A673 (cell line): ENCODE data around the gene MFF. TPM values are rescaled to one million over a fixed set of nuclear protein-coding genes. Genes with fewer than 3 reads are reported as not detected.

Experiments used
- BruUV-seq: library from RNA; stranded (reverse); fragments of 400-500 nt; replicated peaks from 2 replicates; lab custom pipeline; 2021; lab: Mats Ljungman, UMichigan
- CTCF ChIA-PET: fragments of 300-600 bp; sonication (Branson Sonifier 250); formaldehyde crosslinking; loops from one replicate; lab custom pipeline; 2022; ENCODE audit warnings: antibody characterized with exemption; lab: Charles Lee
- POLR2A ChIA-PET: fragments of 300-600 bp; sonication (Branson Sonifier 250); formaldehyde crosslinking; loops from one replicate; lab custom pipeline; 2022; ENCODE audit warnings: antibody characterized with exemption; ENCODE audit not compliant: low non-redundant PET; lab: Charles Lee
- DNase-seq: peaks from one replicate; pipeline ENCODE4 v3.0.0-alpha.2; 2015; ENCODE audit warnings: low spot score
- H3K27ac ChIP-seq: fragments of 200-600 bp; sonication (generic); 2 replicates; pipeline ENCODE4 v1.5.1; 2016; ENCODE audit warnings: mixed run types, low read depth, mild to moderate bottlenecking, mixed read lengths, antibody characterized with exemption, low read length; ENCODE audit not compliant: poor library complexity, severe bottlenecking
- H3K27me3 ChIP-seq: fragments of 200-600 bp; sonication (generic); replicated peaks from 2 replicates; pipeline ENCODE4 v1.6.1; 2017; ENCODE audit warnings: mixed run types, low read depth, mild to moderate bottlenecking, mixed read lengths, antibody characterized with exemption, low read length; ENCODE audit not compliant: insufficient read depth, poor library complexity
- H3K36me3 ChIP-seq: fragments of 200-600 bp; sonication (generic); 2 replicates; pipeline ENCODE4 v1.6.1; 2016; ENCODE audit warnings: mixed run types, mild to moderate bottlenecking, mixed read lengths, antibody characterized with exemption, low read length; ENCODE audit not compliant: insufficient read depth, poor library complexity, severe bottlenecking
- H3K4me1 ChIP-seq: fragments of 200-600 bp; sonication (generic); 2 replicates; pipeline ENCODE4 v1.6.1; 2017; ENCODE audit warnings: mixed run types, mild to moderate bottlenecking, mixed read lengths, antibody characterized with exemption, low read length; ENCODE audit not compliant: insufficient read depth, poor library complexity, severe bottlenecking
- H3K4me3 ChIP-seq: fragments of 200-600 bp; sonication (generic); 2 replicates; pipeline ENCODE4 v1.5.1; 2016; ENCODE audit warnings: low read depth, mixed run types, mild to moderate bottlenecking, mixed read lengths, low read length; ENCODE audit not compliant: poor library complexity, severe bottlenecking
- H3K9me3 ChIP-seq: fragments of 200-600 bp; sonication (generic); 2 replicates; pipeline ENCODE4 v1.6.1; 2016; ENCODE audit warnings: mixed run types, low read depth, mild to moderate bottlenecking, mixed read lengths, antibody characterized with exemption, low read length; ENCODE audit not compliant: poor library complexity, severe bottlenecking
- CTCF ChIP-seq: fragments of 300-800, 200-600 bp; sonication (generic); conservative IDR thresholded peaks from 2 replicates; pipeline ENCODE4 v1.5.1; 2017; ENCODE audit warnings: low read depth, mild to moderate bottlenecking, antibody characterized with exemption, low read length, moderate library complexity, mixed read lengths
- EZH2 ChIP-seq: fragments of 200-600 bp; sonication (generic); IDR thresholded peaks from 2 replicates; pipeline ENCODE4 v1.6.1; 2017; ENCODE audit warnings: borderline replicate concordance, low read depth, mild to moderate bottlenecking, mixed read lengths, antibody characterized with exemption, low read length; ENCODE audit not compliant: poor library complexity, severe bottlenecking
- intact Hi-C: fragments of 100-400 bp; cut with micrococcal nuclease; formaldehyde crosslinking; loops from one replicate; pipeline ENCODE4 v1.10.0; 2022; ENCODE audit not compliant: unreplicated experiment
- total RNA-seq: library from RNA; stranded (reverse); gene quantifications from 2 replicates; pipeline ENCODE4 v1.2.3, GENCODE V29; 2021

Gene MFF
- total RNA-seq, 1 experiment from 2014 or later, result 113 TPM

DNA sequence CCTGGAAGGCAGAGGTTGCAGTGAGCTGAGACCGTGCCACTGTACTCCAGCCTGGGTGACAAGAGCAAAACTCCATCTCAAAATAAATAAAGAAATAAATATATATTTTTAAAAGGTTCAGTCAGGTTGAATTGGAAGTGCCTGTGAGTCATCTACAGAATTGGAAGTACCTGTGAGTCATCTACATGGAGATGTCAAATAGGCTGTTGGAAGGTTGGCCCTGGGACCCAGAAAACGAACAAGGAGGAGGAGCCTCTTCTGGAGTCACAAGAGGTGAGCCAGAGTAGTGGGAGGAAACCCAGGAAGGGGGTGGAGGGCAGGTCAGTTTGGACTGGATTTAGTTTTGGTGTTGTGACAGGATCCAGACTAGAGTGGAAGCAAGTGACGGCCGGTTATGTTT is 77.9 kb downstream of the MFF start:
- BruUV-seq, result no TSS peak
- H3K27ac ChIP-seq, result no peak overlapping the region
- ChIA-PET CTCF (no interaction called here), POLR2A (no interaction called here)
- intact Hi-C loops, result no loop called here
- TF ChIP-seq CTCF (no peak), EZH2 (no peak)
- DNase-seq, result no peak
- peaks cover 17% of the 10 kb centered on the region for H3K4me1 ChIP-seq
- H3K9me3 ChIP-seq, result no peaks in the 10 kb centered on the region
- no peaks in the 10 kb centered on the region for H3K27me3 ChIP-seq
- no peak overlapping the region for H3K4me3 ChIP-seq
- H3K36me3 ChIP-seq, result no peaks in the 10 kb centered on the region

DNA sequence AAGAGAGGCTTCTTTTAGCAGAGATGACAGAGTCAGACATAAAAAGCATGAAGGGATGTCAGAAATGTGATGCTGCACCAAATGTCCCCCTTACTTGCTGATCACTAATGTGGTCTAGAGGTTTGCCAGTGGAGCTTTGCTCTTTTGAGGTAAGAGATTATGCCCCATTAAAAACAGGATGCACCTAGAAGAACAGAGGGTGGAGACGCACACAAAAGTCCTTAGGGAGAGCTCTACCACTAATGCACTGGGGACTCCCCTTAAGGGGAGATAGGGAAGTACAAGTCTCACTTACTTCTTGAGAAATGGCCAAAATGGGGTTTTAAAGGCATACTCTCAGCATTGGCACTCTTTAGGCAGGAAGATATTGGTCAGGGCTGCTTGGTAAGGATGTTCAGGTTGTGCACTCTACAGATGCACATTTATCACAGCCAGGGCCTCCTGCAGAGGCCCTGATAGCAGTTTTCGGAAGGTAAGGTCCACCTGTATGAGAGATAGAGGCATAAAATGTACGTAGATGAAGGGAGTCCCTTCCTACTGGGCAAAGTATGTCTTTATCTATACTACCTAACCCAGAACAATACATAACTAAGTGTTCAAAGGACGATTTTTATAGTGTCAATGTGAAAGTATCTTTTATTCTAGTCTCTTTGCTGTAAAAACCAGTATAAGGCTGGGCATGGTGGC is 79.7 kb downstream of the MFF start:
- Histone ChIP-seq H3K4me1 (peaks cover 22% of the 10 kb centered on the region), H3K27me3 (no peaks in the 10 kb centered on the region), H3K27ac (no peak overlapping the region), H3K36me3 (no peaks in the 10 kb centered on the region), H3K4me3 (no peak overlapping the region), H3K9me3 (no peaks in the 10 kb centered on the region)
- ChIA-PET POLR2A (no interaction called here), CTCF (interaction anchor here (0.9 kb wide), 1 partner anchor 31 kb away, joined by 5 read pairs; no protein-coding TSS in a partner anchor)
- DNase-seq, result peak; percentile 49
- no peak for TF ChIP-seq CTCF
- no peak for TF ChIP-seq EZH2
- no TSS peak for BruUV-seq
- intact Hi-C loops, result loop anchor here (2.0 to 5.0 kb wide), 3 partner anchors 68 to 480 kb away; partner anchors contain the start of gene AGFG1

DNA sequence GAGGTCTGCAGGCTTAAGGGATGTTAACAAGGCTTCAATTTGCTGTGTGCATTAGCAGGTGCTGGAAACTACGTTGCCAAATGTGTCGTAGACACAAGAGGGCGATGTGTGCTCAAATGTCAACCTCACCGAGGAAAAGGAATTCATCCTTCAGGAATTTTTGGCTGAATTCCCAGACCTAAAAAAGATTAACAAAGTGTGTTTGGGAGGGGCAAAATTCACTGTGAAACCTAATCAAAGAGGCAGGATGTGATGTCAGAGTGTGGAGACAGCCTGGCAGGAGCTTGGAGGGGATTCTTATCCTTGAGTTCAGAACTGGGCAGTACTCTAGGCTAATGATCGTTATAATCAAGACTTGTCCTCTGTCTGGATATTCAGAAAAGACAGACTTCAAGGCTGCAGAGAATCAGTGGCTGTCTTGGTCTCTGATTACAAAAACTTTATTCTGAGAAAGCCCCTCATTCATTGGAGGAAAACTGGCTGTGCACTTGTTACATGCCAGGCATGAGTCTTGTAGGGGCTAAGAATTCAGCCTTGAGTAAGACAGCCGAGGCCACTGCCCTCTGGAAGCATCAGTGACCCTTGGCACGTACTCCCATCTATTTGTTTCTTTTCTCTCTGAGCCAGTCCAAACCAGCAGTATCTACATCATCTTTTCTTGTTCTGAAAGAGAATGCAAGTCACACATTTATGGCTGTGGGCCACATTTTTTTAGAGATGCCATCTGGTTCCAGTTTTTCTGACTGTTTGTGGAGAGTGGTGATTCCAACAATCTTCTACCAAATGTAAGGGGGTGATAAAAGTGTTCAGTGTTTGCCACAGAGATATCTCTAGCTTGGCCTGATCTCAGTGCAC is 81.4 kb downstream of the MFF start:
- H3K4me1 ChIP-seq, result peaks cover 30% of the 10 kb centered on the region
- intact Hi-C loops, result loop anchor here (1.0 to 5.0 kb wide), 4 partner anchors 66 to 532 kb away; partner anchors contain the start of gene AGFG1
- ChIA-PET CTCF (interaction anchor here (0.6 to 2.4 kb wide), 5 partner anchors 9 to 457 kb away, joined by 3 to 23 read pairs (median 4); no protein-coding TSS in a partner anchor), POLR2A (interaction anchor here (0.6 kb wide), 2 partner anchors 8 to 401 kb away, joined by 3 to 6 read pairs; no protein-coding TSS in a partner anchor)
- BruUV-seq, result TSS peak; percentile 97
- H3K9me3 ChIP-seq, result no peaks in the 10 kb centered on the region
- no peaks in the 10 kb centered on the region for H3K36me3 ChIP-seq
- no peaks in the 10 kb centered on the region for H3K27me3 ChIP-seq
- TF ChIP-seq CTCF (peak; percentile 89), EZH2 (no peak)
- H3K4me3 ChIP-seq, result no peak overlapping the region
- H3K27ac ChIP-seq, result peak overlapping the region; percentile 95
- peak; percentile 99 for DNase-seq
